HG03066 (cell line): ENCODE measurements around the gene BPIFB4.

Source experiments
- ATAC-seq: cut with Tn5 transposase; IDR thresholded peaks from one replicate; pipeline ENCODE4 v1.9.1; 2021; ENCODE audit warnings: low read depth; ENCODE audit not compliant: unreplicated experiment

The BPIFB4 gene

DNA sequence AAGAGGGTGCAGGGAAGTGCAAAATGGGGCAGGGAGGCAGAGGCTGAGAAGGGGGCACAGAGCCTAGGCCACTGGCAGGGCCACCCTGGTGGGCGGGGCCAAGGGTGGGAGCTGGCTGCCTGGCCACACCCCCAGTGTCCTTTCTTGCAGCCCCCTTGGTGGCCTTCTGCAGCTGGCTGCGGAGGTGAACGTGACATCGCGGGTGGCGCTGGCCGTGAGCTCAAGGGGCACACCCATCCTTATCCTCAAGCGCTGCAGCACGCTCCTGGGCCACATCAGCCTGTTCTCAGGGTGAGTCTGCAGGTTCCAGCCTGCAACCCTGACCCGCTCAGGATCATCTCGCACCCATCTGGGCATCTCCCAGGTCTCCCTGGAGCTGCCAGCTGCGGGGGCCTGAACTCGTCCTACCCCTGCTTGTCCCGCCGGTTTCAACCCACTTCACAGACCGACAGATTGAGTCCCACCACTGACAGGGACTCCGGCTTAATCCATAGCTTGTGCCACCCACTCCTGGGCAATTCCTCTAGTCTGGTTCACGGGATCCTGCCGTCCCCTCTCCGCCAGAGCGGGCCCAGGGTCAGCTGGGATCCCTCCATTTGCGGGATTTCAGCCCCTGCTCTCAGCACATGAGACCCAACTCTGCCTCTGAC lies 19.6 kb upstream of the BPIFB4 start:
- ATAC-seq, result no peak

DNA sequence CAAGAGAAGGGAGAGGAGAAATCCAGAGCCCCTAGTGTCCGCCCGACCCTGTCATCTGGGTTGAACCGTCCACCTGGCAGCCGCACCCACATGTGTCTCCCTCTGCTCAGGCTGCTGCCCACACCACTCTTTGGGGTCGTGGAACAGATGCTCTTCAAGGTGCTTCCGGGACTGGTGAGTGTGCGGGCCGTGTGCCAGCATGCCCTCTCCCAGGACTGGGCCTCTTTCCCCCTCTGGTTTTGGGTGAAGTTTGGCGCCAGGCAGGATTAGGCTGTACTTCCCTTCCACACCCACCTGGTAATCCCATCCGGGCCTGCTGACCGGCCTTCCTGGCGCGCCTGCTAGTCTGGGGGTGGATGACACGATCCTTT lies 17.8 kb upstream of the BPIFB4 start:
- no peak for ATAC-seq

DNA sequence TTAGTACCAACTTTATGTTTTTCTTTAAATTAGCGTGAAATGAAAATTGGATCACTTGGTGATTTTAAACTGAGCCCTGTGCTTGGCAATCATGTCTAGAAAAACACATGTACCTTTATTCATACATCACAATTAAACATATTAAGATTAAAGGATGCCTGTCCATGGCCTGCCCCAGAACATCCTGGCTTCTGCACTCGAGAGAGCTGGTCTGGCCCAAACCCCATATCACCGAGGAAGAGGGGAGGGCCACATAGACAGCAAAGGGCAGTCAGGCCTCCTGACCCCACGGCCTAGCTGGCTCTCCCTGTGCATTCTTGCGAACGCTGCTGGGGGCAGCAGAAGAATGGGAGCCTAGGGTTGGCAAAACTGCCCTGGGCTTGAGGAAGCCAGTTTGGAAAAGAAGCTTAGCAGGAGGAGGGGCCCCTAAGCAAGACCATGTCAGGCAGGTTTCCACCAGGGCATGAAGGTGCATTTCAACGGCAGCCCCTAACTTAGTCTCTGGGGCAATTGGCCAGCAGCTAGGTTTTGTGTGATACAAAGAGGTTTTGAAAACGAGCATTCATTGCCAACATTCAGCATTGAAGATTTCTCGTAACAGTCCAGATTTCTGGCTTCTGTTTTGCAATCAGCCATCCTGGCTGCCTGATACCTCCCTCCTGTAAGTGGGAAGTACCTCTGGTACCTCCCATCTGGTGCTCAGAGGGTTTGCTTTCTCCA lies 17.2 kb upstream of the BPIFB4 start:
- ATAC-seq, result no peak

DNA sequence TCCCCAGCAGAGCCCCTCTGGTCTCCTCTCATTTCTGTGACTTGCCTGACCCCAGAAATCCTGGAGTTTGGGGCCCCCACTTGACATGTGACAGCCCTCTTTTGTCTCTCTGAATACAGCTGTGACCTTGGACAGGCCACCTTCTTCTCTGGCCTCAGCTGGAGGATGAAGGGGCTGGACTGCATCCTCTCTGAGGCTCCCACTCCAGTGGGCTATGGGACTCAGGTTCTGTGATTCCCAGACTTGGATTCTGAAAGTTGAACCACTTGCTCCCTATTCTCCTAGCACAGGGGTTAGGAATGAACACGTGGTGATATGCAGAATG lies 16.7 kb upstream of the BPIFB4 start:
- no peak for ATAC-seq

DNA sequence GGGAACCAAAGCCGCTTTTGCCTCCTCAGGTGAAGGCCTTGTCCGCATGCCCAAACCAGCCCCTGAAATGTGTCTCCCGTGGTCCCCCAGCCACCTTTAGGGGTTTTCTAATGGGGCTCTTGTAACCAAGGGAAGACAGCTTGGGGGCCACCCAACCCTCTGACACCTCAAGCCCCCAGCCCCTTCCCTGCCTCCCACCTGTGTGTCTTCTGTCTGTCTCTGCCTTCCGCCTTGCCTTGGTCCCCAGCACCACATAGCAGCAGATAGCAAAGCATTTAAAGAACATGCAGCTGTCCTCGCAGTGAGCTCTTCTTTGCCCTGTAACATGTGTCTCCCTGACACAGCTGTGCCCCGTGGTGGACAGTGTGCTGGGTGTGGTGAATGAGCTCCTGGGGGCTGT lies 16.2 kb upstream of the BPIFB4 start:
- ATAC-seq, result no peak

DNA sequence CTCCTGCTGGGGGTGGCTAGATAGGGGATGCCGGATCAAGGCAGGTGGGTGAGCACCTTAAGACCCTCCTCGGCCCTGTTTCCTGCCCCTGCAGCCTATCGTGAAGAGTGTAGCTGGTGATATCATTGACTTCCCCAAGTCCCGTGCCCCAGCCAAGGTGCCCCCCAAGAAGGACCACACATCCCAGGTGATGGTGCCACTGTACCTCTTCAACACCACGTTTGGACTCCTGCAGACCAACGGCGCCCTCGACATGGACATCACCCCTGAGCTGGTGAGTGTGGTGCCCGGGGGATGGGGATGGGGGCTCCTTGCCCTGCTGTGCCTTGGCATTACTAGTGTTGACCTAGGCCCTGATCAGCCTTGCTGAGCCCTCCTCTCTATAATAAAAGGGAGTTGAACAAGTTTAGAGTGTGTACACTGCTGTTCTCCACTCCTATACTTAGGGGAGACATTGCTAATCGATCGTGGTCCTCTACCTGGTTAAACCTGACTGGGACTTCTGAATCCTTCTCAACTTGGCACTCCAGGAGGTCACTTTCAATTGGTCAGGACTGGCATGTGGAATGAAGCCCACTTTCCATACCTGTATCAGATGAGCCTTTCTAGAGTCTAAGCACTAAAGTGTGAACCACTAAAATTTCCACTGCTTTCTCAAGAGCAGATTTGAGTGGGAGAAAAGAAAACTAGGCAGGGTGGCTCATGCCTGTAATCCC lies 14.7 kb upstream of the BPIFB4 start:
- no peak for ATAC-seq

DNA sequence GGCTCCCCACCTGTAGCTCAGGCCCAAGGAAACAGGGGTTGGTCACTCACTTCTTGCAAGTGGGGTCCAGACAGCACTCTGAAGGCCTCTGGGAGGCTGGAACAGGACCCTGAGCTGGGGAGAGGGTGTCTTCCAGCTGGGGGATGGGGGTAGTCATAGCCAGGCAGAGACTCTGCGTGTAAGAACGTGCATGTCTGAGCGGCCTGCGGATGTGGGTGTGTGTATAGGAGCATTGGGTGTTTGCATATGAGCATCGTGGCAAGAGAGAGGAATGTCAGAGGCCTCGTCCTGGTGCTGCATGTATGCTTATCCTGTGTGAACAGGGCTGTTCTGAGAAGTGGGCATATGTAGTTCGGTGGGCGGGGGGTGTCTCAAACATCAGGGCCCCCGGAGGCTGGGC lies 13.7 kb upstream of the BPIFB4 start:
- no peak for ATAC-seq

DNA sequence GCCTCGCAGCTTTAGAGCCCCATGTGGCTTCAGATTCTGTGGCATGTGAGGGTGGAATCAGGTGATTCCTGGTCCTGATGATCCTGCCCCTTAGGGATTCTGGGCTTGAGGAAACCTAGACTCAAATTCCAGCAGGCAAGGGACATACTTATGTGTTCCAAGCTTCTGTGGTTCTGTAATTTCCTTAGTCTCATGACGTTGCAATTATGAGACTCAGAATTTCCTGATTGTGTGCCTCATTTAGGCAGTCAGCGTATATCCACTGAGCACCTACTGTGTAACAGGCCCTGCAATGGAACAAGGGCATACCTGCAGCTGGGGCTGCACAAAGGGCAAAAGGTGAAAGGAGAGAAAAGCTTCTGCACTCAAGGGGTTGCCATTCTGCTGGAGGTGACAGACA lies 11.6 kb upstream of the BPIFB4 start:
- no peak for ATAC-seq

DNA sequence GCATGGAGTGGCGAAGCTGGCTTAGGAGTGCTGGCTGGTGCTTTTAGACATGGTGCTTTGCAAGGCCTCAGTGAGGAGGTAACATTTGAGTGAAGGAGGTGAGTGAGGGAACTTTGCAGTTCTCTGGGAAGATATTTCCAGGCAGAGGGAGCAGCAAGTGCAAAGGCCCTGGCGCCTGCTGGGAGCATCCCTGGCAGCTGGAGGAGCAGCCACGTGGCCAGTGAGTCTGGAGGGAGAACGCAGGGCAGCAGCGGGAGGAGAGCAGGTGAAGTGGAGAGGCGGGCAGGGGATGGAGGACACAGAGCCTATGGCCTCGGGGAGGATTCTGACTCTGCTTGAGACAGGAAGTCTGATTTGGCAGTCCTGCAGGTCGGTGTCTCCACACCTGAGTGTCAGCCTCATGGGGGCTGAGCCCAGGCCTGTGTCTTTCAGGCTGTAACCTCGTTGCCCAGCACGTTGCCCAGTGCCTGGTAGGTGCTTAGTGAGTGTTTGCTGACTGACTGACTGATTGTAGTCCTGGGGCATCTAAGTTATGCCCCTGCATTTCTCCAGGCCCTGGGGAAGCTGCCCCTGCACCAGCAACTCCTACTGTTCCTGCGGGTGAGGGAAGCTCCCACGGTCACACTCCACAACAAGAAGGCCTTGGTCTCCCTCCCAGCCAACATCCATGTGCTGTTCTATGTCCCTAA lies 11.0 kb upstream of the BPIFB4 start:
- no peak for ATAC-seq

DNA sequence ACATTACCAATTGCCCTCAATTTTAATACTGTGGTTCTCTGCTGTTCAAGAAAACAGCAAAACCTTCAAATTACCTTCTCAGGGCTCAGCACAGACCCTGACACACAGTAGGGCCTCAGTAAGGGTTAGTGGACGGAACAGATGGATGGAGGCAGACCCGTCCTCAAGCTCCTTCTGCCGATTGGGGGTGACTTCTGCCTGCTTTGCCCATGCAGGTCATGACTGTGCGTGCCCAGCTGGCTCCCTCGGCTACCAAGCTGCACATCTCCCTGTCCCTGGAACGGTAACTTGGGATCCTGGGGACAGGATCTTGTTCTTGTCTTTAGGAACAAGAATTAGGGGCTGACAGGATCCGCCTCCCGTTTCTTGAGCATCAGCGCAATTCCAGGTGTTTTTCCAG lies 9.8 kb upstream of the BPIFB4 start:
- ATAC-seq, result no peak

DNA sequence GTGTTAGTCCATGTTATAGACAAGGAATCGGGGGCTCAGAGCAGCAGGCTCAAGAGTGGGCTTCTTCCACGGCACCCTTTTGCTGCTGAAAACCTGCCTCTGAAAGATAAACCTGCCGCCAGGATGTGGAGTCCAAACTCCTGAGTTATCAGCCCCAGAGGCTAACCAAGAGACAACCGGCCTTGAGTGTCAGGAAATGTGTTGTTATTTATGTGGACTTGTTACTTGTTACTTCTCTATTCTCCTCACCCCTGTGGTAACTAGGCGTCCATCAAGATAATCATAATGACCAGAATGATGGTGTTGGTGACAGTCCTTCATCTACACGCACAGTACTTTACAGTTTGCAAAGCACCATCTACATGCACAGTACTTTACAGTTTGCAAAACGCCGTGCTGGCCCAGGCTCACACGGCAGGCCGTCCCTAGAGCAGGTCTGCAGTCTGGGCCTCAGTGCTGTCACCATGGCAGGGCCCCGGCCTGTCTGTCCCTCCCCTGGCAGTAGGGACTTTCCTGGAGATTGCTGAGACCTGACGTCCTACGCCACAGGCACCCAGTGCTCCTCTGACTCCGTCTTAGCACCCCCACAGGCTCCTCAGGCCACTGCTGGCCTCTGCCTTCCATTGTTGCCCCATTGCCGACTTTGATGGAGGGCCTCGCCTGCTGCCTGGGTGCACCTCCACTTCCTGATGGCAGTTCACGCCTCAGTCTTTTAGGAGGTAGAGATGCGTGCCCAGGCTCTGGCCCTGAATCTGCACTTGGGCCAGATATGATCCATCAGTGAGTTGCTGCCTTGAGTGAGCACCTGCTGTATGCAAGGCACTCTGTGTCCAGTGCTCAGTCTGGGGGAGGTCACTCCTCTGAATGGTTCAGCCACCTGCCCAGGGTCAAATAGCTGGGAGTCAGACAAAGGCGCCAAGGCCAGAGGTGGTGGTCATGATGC lies 9.1 kb upstream of the BPIFB4 start:
- ATAC-seq, result no peak

DNA sequence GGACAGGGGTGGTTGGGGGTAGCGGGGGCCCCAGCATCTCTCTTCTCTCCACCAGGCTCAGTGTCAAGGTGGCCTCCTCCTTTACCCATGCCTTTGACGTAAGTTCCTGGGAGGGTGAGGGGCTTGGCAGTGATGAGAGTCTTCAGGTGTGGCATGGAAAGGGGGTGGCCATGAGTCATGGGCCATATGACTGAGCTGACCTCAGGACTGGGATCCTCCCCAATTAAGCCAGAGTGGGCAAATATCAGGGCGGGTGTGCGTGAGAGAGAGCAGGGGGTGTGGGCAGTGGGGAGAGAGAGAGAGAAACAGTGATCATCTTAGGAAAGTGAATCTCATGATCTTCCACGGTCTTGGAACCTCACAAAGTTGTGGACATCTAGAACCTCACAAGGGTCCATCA lies 8.2 kb upstream of the BPIFB4 start:
- no peak for ATAC-seq

DNA sequence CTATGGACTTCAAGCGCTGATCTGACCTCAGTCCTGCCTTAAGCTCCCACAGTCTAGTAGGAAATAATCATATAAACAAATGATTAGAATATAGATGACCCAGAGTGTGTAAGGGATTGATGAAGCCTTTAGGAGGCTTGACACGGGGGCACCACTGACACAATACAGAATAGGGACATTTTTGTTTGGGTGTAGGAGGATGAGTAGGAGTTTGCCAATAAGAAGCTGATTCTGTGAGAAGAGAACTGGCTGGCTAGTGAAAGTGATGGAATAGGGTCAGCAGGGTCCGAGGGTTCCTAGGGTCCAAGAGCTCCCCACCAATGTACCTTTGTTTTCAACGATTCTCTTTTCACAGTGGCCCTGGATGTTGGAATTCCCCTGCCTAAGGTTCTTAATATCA lies 7.1 kb upstream of the BPIFB4 start:
- no peak for ATAC-seq

DNA sequence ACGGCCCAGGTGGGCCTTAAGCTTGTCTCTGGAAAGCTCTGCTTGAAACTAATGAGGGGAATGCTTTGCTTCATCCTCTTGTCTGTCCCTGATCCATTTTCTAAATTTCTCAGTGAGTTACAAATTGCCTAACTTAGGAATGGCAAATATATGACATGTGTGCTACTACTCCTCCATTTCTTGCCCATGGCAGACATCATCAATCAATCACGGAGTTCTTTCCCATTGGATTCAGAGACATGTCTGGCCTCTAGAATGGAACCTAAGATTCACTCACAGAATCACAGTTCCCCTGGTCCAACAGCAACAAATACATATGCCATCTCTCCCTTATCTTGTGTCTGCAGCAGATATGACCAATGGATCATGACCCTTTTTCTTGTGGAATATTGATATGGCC lies 6.6 kb upstream of the BPIFB4 start:
- no peak for ATAC-seq

DNA sequence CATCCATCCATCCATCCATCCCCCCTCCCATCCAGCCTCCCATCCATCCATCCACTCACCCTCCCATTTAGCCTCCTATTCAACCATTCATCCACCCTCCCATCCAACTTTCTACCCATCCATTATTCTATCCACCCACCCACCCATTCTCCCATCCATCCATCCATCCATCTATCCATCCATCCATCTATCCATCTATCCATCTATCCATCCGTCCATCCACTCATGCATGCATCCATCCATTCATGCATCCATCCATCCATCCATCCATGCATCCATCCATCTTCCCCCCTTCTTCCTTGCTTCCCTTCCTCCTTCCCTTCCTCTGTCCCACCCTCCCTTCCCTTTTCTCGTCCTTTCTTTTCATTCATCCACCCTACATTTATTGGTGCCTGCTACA lies 4.8 kb upstream of the BPIFB4 start:
- no peak for ATAC-seq

DNA sequence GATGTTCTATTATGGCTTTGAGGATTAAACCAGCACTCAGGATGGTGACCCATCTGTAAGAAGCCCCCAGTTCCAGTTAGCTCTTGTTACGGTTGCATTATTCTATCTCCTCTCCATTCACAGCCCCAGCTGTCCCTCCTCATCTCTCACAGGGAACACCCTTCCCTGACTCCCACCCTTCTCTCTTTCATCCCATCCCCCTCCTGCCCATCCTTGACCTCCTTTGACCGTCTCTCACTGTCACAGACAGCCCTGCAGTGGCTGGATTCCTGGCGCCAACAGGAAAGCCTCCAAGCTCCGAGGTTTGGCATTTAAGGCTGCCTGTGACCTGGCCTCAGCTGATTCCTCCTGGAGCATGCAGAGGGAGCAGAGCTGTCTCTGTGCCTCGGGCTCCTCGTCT lies 4.2 kb upstream of the BPIFB4 start:
- no peak for ATAC-seq

DNA sequence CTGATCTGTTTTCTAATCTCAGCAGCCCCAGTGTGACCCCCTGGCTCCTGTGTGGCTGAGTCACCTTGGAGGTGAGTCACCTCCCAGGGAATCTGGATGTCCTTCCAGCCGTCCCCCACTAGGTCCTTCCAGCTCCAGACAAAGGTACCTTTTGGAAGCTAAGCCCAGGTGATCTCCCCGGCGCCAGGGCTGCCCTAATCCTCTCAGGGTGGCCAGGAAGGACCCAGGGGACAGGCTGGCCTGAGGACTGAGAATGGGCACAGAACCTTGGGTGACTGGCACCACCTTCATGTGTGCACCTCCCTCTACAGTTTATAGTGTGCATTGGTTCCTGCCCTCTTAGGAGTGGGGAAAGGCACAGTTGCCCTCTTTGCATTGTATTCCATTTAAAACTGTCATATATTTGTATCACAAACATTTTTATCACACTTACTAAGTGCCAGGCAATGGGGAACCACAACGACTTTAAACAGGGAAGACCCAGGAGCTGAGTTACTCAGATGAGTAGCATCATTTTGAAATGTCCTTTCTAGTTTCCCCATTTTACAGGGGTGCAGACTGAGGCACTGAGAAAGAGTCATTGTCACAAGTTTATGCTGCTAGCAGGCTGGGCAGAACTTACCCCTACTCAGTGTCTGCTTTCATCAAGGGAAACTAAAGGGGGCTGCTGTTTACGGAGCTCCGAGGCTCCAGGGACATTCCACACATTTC lies 2.6 kb upstream of the BPIFB4 start:
- no peak for ATAC-seq

DNA sequence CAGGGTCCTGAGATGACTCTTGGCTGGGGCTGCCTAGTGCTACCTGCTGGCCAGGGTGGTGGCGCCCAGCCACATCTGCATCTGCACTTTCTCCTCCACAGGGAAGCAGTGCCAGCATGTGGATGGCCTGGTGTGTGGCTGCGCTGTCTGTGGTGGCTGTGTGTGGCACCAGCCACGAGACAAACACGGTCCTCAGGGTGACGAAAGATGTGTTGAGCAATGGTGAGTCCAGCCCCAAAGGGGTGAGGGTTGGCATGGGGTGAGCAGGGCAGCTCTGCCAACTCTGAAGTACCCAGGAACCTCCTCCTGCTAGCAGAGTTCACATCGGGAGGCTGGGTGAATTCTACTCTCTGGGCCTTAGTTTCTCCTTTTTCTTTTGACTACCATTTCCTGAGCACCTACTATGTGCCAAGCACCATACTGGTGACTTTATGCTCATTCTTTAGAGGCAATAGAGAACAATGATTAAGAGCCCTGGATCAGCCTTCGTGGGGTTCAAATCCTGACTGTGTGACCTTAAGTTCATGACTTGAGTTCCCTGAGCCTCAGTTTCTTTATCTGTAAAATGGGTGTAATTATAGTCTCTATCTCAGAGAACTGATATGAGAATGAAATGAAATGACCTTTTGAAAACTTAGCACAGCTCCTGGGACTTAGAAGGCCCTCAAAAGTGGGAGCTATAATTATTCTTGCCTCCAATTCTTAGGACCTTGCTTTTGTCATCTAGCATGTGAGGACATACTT lies 2.1 kb downstream of the BPIFB4 start:
- ATAC-seq, result no peak

DNA sequence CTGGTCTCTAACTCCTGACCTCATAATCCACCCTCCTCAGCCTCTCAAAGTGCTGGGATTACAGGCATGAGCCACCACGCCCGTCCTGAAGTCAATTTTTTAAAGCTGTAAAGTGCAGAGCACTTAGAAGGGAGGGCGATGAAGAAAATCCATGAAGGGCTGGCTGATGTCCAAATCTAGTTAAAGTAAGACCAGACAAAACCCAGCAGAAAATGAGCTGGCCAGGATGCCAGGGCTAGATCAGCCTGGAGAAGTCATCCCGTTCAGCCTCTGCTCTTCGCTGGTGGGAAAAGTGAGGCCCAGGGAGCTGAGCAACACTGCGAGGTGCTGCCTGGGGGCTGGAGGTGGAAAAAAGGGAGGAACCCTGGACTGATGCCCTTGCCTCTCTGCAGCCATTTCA lies 3.1 kb downstream of the BPIFB4 start:
- ATAC-seq, result no peak
